Measurements from ENCODE around the gene DYSF.

The DYSF gene

DNA sequence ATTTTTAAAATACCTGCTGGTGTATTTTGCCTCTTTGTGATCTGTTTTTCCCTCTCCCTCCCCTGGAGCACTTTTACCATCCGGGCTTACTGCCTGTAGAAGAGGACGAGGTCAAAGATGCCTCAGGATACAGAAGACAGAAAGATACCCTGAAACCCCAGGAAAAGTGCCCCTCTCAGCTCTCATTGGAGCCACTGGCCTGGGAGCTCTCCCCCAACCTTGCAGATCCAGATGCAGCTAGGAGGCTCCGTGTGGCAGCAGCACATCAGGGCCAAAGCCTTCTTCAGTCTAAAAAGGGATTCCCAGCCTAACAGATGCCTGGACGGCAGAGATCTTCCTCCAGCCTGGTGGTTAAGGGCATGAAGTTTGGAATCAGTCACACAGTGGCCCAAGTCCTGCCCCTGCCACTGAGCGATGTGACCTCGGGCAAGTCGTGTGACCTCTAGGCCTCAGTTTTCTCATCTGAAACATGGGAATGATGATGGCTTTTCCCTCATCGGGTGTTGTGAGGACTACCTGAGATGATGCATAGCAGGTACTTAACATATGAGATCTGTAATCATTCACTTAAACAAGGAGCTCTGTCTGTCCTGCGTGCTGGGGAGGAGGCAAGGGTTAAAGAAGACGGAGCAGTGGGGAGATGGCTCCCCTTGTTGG lies 239.4 kb downstream of the DYSF start:
- Histone ChIP-seq H3K27me3 (ENCODE audit: control insufficient read depth, low read length) (no peaks in the 10 kb centered on the region), H3K4me2 (ENCODE audit: low read length) (no peak overlapping the region), H3K9me2 (replicated peaks; ENCODE audit: control insufficient read depth, low read length) (no peaks in the 10 kb centered on the region), H3K79me2 (ENCODE audit: control insufficient read depth, low read length) (no peaks in the 10 kb centered on the region), H3K27ac (ENCODE audit: low read depth, low read length) (no peak overlapping the region), H3K36me3 (ENCODE audit: control insufficient read depth, low read length) (no peaks in the 10 kb centered on the region), H3F3A (ENCODE audit: control insufficient read depth, insufficient read depth) (no peaks in the 10 kb centered on the region), H3K9me3 (ENCODE audit: control insufficient read depth, insufficient read depth, low read length) (no peaks in the 10 kb centered on the region), H4K20me1 (ENCODE audit: control insufficient read depth, insufficient read depth, low read depth, low read length) (no peaks in the 10 kb centered on the region), H3K4me1 (ENCODE audit: control insufficient read depth, low read length) (no peaks in the 10 kb centered on the region), H3K4me3 (ENCODE audit: low read length) (no peak overlapping the region)
- no peak for TF ChIP-seq EZH2phosphoT487 (IDR thresholded peaks at IDR 0.05; ENCODE audit: borderline replicate concordance, low read length)
- TF ChIP-seq, protein P1, sequence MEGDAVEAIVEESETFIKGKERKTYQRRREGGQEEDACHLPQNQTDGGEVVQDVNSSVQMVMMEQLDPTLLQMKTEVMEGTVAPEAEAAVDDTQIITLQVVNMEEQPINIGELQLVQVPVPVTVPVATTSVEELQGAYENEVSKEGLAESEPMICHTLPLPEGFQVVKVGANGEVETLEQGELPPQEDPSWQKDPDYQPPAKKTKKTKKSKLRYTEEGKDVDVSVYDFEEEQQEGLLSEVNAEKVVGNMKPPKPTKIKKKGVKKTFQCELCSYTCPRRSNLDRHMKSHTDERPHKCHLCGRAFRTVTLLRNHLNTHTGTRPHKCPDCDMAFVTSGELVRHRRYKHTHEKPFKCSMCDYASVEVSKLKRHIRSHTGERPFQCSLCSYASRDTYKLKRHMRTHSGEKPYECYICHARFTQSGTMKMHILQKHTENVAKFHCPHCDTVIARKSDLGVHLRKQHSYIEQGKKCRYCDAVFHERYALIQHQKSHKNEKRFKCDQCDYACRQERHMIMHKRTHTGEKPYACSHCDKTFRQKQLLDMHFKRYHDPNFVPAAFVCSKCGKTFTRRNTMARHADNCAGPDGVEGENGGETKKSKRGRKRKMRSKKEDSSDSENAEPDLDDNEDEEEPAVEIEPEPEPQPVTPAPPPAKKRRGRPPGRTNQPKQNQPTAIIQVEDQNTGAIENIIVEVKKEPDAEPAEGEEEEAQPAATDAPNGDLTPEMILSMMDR (IDR thresholded peaks at IDR 0.05; ENCODE audit: low read depth, low read length, poor library complexity, severe bottlenecking): no peak

DNA sequence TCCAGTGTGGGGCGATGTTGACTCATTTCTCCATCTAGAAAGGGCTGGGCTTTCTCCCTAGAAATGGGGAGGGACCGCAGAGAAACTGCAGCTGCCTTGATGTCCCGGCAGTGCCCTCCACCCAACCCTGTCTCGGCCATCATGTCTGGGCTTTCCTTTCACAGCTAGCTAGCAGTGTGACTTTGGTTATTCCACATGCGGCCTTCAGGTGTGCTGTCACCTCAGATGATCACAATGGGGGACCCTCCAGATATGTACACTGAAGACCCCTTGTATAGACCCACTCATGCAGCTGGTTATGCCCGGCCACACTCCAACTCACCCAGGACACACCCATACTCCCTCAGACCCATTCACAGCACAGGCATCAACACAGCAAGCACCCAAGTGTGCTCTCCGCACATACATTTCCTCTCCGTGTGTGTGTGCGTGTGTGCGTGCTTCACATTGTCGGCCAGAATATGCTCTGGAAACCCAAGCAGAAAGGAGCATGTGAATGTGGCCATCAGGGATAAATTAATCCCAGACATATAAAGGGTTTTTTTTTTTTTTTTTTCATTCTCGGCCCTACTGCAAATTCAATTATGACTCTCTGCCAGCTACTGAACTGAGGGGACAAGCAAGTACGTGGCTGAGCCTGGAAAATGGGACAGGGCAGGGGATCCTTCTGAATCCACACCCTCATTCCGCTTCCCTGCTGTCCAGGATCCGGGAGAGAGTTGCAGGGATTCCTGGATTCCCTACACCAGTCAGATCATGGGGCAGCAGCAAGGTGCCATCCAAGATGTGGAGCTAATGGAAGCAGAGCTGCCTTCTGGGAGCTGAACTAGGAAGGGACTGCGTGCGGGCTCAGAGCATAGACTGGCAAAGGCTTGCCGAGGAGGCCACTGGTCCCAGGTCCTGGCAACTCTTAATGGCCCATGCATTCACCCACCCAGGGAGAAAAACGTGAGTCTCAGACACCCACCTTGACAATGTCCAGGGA lies 240.2 kb downstream of the DYSF start:
- no peaks in the 10 kb centered on the region for H3K9me3 ChIP-seq (ENCODE audit: control insufficient read depth, insufficient read depth, low read length)
- H3K36me3 ChIP-seq (ENCODE audit: control insufficient read depth, low read length): no peaks in the 10 kb centered on the region
- no peak overlapping the region for H3K4me2 ChIP-seq (ENCODE audit: low read length)
- H3K27ac ChIP-seq (ENCODE audit: low read depth, low read length): no peak overlapping the region
- H3K9me2 ChIP-seq (replicated peaks; ENCODE audit: control insufficient read depth, low read length): no peaks in the 10 kb centered on the region
- H3K27me3 ChIP-seq (ENCODE audit: control insufficient read depth, low read length): no peaks in the 10 kb centered on the region
- H4K20me1 ChIP-seq (ENCODE audit: control insufficient read depth, insufficient read depth, low read depth, low read length): no peaks in the 10 kb centered on the region
- H3K4me3 ChIP-seq (ENCODE audit: low read length): no peak overlapping the region
- H3F3A ChIP-seq (ENCODE audit: control insufficient read depth, insufficient read depth): no peaks in the 10 kb centered on the region
- TF ChIP-seq, protein P1 (IDR thresholded peaks at IDR 0.05; ENCODE audit: low read depth, low read length, poor library complexity, severe bottlenecking): no peak
- TF ChIP-seq EZH2phosphoT487 (IDR thresholded peaks at IDR 0.05; ENCODE audit: borderline replicate concordance, low read length): no peak
- no peaks in the 10 kb centered on the region for H3K79me2 ChIP-seq (ENCODE audit: control insufficient read depth, low read length)
- H3K4me1 ChIP-seq (ENCODE audit: control insufficient read depth, low read length): no peaks in the 10 kb centered on the region

DNA sequence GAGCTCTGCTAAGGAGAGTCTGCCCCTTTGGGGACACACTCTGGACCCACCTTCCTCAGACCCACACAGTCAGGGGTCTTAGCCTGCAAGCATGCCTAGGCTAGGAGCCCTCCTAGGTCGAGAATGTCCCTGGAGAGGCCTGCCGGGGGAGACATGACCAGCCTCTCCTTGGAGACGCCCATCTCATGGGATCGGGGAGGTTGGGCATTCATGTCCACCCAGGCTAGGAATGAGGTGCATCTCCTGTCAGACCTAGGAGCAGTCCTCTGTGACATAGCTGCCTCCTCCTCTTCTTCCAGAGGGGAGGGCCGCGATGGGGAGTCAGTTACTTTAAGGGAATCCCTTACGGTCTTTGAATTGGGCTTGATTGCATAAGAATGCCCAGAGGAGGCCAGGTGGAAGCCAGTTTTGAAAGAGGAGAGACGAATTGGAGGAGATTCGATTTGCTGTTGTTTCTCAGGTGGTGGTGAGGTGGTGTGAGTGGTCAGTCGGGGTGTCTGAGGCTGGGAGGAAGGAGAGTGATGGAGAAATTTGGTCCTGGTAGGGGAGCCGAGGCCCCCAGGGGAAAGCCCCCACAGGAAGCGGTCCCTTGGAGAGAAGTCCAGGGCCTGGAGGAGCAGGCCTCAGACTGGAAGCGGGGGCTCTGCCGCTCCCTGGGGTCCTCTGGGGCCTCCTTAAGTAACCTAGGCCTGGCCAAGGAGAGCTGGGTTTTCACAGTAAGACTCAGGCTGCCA lies 241.3 kb downstream of the DYSF start:
- Histone ChIP-seq H3K27me3 (ENCODE audit: control insufficient read depth, low read length) (no peaks in the 10 kb centered on the region), H3K27ac (ENCODE audit: low read depth, low read length) (no peak overlapping the region), H3K9me3 (ENCODE audit: control insufficient read depth, insufficient read depth, low read length) (no peaks in the 10 kb centered on the region), H3K36me3 (ENCODE audit: control insufficient read depth, low read length) (no peaks in the 10 kb centered on the region), H3K4me1 (ENCODE audit: control insufficient read depth, low read length) (no peaks in the 10 kb centered on the region), H3F3A (ENCODE audit: control insufficient read depth, insufficient read depth) (no peaks in the 10 kb centered on the region), H3K79me2 (ENCODE audit: control insufficient read depth, low read length) (no peaks in the 10 kb centered on the region), H3K4me2 (ENCODE audit: low read length) (no peak overlapping the region), H3K9me2 (replicated peaks; ENCODE audit: control insufficient read depth, low read length) (no peaks in the 10 kb centered on the region), H4K20me1 (ENCODE audit: control insufficient read depth, insufficient read depth, low read depth, low read length) (no peaks in the 10 kb centered on the region), H3K4me3 (ENCODE audit: low read length) (no peak overlapping the region)
- TF ChIP-seq, protein P1 (IDR thresholded peaks at IDR 0.05; ENCODE audit: low read depth, low read length, poor library complexity, severe bottlenecking): no peak
- no peak for TF ChIP-seq EZH2phosphoT487 (IDR thresholded peaks at IDR 0.05; ENCODE audit: borderline replicate concordance, low read length)
